Measurements from ENCODE around the gene ZNF335. TPM values are rescaled to one million over a fixed set of nuclear protein-coding genes. Genes with fewer than 3 reads are reported as not detected.

Gene ZNF335
- total and polyA plus RNA-seq, 2 of the 13 experiments (the other 11 are each of a cell fraction or from before 2014, with no cell fraction given), result 9.7 to 13.7 TPM

DNA sequence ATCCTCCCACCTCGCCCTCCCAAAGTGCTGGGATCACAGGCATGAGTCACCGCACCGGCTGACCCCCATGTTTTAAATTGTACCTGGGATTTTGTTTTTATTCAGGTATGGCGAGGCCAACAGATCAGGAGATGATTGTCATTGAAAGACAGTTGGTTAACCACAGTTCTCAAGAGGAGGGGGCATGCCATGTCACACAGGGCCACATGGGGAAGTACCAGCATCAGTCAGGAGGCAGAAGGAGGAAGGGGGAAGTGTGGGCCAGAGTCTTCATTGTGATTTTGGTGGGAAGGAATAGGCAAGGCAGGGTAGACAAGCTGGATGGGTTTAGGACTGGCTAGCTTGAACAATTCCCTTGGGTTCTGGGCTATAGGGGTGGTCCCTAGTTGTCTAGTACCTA lies 26.8 kb upstream of the ZNF335 start (continued):
- TF ChIP-seq FLYWCH1 (CRISPR knock-in tag; IDR thresholded peaks at IDR 0.05) (no peak), MAFF (IDR thresholded peaks at IDR 0.05; ENCODE audit: low read depth, low read length) (no peak)
- TF ChIP-seq, protein P1, sequence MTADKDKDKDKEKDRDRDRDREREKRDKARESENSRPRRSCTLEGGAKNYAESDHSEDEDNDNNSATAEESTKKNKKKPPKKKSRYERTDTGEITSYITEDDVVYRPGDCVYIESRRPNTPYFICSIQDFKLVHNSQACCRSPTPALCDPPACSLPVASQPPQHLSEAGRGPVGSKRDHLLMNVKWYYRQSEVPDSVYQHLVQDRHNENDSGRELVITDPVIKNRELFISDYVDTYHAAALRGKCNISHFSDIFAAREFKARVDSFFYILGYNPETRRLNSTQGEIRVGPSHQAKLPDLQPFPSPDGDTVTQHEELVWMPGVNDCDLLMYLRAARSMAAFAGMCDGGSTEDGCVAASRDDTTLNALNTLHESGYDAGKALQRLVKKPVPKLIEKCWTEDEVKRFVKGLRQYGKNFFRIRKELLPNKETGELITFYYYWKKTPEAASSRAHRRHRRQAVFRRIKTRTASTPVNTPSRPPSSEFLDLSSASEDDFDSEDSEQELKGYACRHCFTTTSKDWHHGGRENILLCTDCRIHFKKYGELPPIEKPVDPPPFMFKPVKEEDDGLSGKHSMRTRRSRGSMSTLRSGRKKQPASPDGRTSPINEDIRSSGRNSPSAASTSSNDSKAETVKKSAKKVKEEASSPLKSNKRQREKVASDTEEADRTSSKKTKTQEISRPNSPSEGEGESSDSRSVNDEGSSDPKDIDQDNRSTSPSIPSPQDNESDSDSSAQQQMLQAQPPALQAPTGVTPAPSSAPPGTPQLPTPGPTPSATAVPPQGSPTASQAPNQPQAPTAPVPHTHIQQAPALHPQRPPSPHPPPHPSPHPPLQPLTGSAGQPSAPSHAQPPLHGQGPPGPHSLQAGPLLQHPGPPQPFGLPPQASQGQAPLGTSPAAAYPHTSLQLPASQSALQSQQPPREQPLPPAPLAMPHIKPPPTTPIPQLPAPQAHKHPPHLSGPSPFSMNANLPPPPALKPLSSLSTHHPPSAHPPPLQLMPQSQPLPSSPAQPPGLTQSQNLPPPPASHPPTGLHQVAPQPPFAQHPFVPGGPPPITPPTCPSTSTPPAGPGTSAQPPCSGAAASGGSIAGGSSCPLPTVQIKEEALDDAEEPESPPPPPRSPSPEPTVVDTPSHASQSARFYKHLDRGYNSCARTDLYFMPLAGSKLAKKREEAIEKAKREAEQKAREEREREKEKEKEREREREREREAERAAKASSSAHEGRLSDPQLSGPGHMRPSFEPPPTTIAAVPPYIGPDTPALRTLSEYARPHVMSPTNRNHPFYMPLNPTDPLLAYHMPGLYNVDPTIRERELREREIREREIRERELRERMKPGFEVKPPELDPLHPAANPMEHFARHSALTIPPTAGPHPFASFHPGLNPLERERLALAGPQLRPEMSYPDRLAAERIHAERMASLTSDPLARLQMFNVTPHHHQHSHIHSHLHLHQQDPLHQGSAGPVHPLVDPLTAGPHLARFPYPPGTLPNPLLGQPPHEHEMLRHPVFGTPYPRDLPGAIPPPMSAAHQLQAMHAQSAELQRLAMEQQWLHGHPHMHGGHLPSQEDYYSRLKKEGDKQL (CRISPR knock-in tag; IDR thresholded peaks at IDR 0.05; ENCODE audit: low read depth), result no peak

GRCh38 chr20:45998337-45998736 lies 26.3 kb upstream of the ZNF335 start:
- DNase-seq (ENCODE audit: low spot score) (no peak), ATAC-seq (no peak), FAIRE-seq (no peak)
- ChIA-PET CTCF (ENCODE audit: low intra/inter-chr PET ratio, low total read pairs) (no interaction called here), POLR2A (no interaction called here)
- H2AFZ ChIP-seq (ENCODE audit: low read length), result no peak overlapping the region
- BruUV-seq (replicated peaks), result no TSS peak
- H3K9me3 ChIP-seq (ENCODE audit: low read length), result no peaks in the 10 kb centered on the region
- intact Hi-C loops (cut with micrococcal nuclease; ENCODE audit: unreplicated experiment), result no loop called here
- no peak overlapping the region for H3K4me2 ChIP-seq (ENCODE audit: low read depth, low read length)
- in situ Hi-C loops (cut with HindIII; ENCODE audit: extremely low pct_ligation_motif_present, low pct_unique_long_range_greater_than_20kb), result no loop called here
- H3K4me1 ChIP-seq (ENCODE audit: insufficient read depth, low read length), result peaks cover 7% of the 10 kb centered on the region
- H4K20me1 ChIP-seq (ENCODE audit: insufficient read depth, low read length), result no peaks in the 10 kb centered on the region
- H3K9ac ChIP-seq (ENCODE audit: insufficient read depth, low read depth, low read length), result no peak overlapping the region
- TF ChIP-seq ZMYM4 (CRISPR knock-in tag; IDR thresholded peaks at IDR 0.05) (no peak), NRL (CRISPR knock-in tag; IDR thresholded peaks at IDR 0.05; ENCODE audit: borderline replicate concordance) (no peak), ETV6 (CRISPR knock-in tag; conservative IDR thresholded peaks at IDR 0.05) (no peak), FOXP1 (IDR thresholded peaks at IDR 0.05) (no peak), FOXP1 (CRISPR knock-in tag; IDR thresholded peaks at IDR 0.05) (no peak), NR2F1 (CRISPR knock-in tag; IDR thresholded peaks at IDR 0.05) (no peak), KDM2A (CRISPR knock-in tag; IDR thresholded peaks at IDR 0.05; ENCODE audit: borderline replicate concordance, low read depth) (no peak)
- no peaks in the 10 kb centered on the region for H3K79me2 ChIP-seq (ENCODE audit: insufficient read depth, low read length)
- H3K36me3 ChIP-seq (replicated peaks in 1 of 2; ENCODE audit: control insufficient read depth in 1 of 2, insufficient read depth in 2 of 2, low read length in 2 of 2), result no peaks in the 10 kb centered on the region
- WGBS (ENCODE audit: low lambda C conversion rate), result 0% methylated on average over 2 of the region's 2 CpGs
- peaks cover 9 to 58% of the 10 kb centered on the region in 2 experiments for H3K27me3 ChIP-seq (ENCODE audit: control insufficient read depth in 1 of 2, insufficient read depth in 2 of 2, low read length in 2 of 2)
- H3K4me3 ChIP-seq (replicated peaks in 1 of 3; ENCODE audit: insufficient read depth in 1 of 3, low read depth in 2 of 3, low read length in 3 of 3), result no peak overlapping the region
- no peak overlapping the region for H3K27ac ChIP-seq (ENCODE audit: extremely low read length, insufficient read depth, low read length)

Data from HepG2 (cell line).